Activated T-cell treated with anti-CD3 and anti-CD28 coated beads for 4 hours (primary cell): ENCODE measurements around the gene GSTT2B.
"Not testable (repeated sequence)": the region's sequence is repeated elsewhere in the genome, so short reads cannot be mapped to it uniquely, and the experiment has no call there.

Experiments used
- DNase-seq: peaks from one replicate; pipeline ENCODE4 v3.0.0-alpha.2; 2020

GSTT2B gene, protein sequence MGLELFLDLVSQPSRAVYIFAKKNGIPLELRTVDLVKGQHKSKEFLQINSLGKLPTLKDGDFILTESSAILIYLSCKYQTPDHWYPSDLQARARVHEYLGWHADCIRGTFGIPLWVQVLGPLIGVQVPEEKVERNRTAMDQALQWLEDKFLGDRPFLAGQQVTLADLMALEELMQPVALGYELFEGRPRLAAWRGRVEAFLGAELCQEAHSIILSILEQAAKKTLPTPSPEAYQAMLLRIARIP

DNA sequence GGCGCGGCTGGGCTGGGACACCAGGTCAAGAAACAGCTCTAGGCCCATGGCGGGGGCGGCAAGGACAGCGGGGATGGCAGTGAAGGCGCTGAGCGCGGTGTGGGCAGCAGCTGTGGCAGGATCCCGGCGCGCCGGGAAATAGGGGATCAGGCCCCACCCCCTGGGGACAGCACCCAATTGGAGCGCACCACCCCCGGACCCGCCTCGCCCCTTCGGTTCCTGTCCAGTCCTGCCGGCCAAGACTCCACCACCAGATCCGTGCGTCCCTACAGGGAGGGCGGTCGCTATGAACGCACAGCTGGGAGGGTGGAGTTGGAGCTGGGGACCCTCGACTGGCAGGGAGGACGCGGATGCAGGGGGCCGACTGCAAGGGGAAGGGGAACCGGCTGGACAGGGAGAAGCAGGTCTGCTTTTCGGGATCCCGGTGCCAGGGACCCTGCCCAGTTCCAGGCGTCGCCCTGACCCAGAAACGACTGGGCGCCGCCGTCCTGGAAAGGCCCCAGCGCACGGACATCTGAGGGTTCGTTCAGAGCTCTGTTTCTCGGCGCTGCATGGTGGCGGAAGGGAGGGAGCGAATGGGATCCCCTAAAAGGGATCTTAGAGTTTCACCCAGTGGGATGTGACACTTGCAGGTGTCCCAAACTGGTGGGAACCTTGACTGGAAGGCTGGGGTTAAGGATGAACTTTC, at the start of gene GSTT2B:
Gene GSTT2B (minus strand): TSS at position 112 of the 688 bp plus-strand sequence. CDS start 64 bp downstream, at position 48.
- DNase-seq: not testable (repeated sequence)

DNA sequence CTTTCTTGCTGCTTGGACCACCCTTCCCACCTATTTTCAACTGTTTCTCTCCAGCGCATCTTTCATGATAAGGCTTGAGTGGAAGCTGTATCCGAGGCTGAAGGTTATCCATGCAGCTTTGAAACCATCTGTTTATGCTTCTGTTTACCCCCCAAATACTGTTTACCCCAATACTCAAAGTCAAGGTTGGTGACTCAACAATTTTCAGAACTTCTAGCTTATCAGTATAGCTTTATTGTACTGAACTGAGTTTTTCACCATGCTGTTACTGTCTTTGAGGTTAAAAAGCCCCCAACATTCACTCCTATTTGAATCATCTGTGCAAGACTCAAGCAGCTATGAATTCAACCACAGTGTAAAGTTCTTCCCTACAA, 49.0 kb upstream of the GSTT2B start:
- no peak for DNase-seq

DNA sequence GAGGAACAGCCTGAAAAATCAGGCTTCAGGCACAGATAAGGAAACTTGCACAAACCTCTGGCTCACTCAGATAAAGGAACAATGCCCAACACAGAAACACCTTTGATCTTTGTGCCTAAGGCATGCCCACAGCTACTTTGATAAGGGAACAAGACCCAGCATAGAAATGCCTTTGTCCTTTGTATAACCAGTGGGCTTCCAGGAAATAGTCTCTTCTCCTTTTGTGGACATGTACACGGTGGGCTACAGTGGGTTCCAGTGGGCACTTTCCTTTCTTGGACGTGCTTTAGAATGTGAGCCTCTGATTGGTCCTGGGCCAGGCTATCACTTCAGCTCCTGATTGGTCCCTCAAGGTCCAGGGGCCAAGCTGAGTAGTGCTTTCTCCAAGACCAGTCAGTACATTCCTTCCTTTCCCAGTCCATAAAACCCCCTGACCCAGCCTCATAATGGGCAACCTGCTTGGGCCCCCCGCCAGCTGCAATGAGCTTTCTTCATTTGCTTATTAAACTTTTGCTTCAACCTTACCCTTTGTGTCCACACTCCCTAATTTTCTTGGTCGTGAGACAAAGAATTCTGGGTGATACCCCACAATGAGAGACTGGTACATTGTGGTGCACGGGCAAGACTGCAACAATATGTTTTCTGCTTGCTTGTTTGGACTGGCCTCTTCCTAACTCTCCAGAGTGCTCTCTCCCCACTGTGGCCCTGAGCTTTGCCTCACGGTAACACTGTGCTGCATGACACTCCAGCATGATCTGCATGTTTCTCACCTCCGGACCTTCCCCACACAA, 48.4 kb upstream of the GSTT2B start:
- DNase-seq: no peak

DNA sequence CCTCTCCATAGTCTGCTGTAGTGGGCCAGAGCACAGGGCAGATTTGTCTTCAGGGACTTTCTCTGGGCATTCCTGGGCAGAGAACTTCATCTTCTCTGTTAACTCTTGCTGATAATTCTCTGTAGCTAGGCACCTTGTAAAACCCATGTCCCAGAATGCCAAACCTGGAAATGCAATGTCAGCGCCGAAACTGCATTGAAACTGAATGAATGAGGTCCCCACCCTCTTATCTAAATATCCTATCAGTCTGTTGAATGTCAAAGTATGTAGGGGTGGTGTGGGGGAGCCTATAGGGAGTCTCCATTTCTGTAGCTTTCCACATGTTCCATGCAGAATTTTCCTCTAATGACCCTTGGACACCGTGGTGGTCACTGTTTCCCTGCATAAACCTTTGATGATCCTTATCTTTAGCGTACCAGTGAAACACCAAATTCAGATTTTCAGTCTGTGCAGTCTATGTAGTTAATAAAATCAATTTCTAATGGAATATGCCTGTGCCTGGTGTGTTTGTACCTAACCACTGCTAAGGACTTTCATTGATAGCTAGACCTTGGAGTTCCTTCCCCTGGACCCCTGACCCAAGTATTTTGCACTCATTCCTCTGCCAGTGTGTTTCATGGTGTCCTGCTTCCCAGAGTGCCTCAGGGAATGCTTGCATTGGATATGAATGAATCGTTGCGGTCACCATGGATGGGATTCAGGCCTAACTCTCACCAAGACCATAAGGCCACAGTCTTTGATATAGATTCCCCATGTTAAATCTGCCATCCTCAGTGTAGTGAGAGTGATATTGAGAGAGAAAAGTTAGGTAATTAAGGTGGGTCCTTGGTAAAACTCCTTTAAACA, 47.6 kb upstream of the GSTT2B start:
- no peak for DNase-seq

DNA sequence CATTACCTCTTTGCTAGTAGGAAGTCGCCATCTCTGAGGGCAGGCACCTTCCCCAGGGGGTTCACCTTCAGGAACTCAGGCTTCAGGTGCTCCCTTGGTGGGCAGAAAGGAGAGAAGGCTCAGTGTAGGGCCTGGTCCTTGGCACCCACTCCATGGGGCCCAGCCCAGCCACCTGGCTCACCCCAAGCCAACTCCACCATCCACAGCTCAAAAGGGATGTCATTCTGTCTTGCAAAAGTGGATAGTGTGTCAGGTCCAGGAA, 47.0 kb upstream of the GSTT2B start:
- no peak for DNase-seq

DNA sequence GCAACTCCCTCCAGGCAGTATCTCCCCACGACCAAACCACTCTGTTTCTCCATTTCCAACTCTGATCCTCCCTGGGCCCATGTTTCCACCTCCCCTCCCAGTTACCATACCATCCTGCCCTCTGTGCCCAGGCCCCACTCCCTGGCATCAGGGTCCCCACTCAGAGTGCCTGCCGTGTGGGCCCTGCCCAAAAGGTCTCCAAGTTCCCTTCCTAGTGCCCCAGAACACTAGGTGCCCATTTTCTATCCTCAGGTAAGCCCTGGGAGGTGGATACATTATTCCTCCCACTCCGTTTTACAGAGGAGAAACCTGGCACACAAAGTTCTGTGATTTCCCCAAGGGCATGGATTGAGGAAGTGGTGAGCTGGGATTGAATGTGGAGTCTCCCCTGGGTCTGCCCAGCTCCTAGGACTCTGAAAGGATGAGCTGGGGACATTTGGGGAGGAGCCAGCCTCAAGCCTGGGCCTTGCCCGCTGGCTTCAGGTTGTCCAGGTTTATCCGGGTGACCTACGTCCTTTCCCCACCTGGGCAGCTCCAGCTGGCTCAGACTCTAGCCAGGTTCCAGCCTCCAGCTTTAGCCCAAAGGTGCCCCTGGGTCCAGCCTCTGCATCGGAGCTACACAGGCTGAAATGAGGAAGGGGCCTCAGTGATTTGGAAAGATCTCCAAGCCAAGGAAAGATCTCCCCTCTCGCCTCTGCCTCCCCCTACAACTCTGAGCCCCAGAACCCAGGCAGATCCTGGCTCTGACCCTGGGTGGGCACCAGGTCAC, 46.4 kb upstream of the GSTT2B start:
- no peak for DNase-seq

DNA sequence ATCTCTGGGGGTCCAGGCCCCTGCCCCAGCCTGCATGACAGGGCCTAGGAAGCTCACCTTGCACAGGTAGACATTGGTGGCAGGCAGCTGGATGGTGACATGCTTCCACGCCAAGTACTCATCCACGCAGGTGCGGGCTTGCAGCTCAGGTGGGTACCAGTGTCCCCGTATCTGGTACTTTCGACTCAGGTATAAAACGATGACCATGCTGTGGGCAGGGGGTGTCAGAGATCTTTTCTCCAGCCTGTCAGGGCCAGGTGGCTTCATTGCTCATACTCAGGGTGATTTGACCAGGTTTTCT, 45.9 kb upstream of the GSTT2B start:
- DNase-seq: no peak

DNA sequence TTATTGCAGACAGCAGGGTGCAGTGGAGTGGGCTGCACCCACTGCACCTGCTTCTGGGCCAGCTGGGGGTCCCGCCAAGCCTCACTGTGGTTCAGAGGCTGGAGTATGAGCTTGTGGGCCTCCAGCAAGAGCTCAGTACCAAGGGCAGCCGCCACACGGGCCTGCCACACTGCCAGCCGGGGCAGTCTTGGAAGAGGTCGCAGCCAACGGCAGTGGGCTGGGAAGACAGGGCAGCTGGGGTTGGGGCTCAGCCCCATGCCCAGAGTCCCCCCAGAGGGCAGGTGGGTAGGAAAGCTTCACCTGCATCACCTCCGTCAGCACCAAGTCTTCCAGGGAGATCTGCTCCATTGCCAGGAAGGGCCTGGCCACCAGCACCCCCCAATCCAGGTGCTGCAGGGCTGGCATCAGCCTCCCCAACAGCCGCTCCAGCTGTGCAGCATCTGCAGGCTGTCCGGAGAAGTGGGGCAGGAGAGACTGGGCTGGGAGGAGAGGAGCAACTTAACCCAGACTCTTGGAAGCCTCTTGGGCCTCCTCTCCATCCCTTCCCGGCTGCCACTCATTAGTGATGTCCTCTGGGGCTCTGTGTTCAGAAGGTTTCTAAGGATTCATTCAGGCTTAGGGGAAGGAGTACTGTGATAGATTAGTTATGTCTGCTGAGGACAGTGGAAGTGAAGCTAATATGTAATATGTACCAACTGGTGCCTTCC, 45.4 kb upstream of the GSTT2B start:
- DNase-seq: no peak

DNA sequence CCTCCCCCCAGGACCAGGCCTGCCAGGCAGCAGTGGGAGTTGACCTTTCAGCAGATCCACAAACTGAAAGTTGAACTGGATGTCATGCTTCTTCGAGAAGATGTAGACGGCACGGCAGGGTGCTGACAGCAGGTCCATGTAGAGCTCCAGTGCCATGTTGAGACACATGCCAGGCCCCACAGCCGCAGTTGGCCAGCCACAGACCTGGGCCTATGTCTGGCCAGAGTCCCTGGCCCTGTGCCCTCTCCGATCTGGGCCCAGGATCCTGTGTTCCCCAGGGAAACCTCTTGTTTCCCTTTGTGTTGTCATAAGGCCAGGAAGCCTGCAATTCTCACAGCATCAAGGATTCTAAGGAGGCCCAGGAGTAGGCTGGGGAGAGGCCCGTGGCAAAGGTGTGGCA, 44.2 kb upstream of the GSTT2B start, which contains the start of gene GSTT4:
Gene GSTT4 (minus strand): TSS at position 253 of the 400 bp plus-strand sequence. CDS start 97 bp downstream, at position 156.
- DNase-seq: no peak

DNA sequence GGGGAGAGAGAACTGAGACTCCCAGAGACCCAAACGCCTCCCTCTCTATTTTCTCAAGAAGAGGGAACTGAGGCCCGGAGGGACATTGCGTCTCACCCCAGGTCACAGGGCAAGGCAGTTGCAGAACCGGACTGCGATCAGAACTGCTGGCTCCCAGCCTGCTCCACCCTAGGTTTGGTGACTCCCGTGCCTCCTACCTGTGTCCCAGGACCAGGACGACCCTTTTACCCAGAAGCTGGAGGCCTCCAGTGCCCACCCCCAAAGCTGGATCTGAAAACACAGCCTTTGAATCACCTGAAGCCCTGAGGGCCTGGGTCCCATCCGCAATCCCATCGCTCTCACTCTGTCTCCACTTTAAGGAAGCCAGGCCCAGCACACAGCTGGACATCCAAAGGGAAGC, 42.9 kb upstream of the GSTT2B start:
- DNase-seq: no peak

DNA sequence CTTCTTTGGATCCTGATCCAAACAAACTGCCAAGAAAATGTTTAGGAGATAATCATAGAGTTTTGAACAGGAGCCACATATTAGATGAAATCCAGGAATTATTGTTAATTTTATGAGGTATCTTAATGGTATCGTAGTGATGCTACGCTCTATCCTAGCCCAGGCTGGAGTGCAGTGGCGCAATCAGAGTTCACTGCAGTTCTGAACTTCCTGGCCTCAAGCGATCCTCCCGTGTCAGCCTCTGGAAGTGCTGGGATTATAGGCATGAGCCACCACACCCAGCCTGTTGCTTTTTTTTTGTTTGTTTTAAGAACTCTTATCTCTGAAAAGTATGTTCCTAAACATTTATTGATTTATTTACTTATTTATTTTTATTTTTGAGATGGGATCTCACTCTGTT, 41.9 kb upstream of the GSTT2B start:
- DNase-seq: no peak

DNA sequence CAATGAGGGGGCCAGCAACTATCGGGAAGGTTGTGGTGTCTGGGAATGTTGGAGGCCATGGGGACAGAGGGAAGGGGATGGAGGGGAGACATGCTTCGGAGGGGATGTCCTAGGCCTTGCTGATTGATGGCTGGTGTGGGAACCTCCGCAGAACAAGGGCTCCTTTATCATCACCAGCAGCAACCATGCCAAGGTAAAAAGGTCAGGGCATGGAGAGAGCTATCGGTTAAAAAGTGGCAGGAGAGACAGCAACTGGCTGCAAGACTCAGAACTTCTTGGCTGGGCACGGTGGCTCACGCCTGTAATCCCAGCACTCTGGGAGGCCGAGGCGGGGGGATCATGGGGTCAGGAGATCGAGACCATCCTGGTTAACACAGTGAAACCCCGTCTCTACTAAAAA, 41.3 kb upstream of the GSTT2B start:
- DNase-seq: no peak

DNA sequence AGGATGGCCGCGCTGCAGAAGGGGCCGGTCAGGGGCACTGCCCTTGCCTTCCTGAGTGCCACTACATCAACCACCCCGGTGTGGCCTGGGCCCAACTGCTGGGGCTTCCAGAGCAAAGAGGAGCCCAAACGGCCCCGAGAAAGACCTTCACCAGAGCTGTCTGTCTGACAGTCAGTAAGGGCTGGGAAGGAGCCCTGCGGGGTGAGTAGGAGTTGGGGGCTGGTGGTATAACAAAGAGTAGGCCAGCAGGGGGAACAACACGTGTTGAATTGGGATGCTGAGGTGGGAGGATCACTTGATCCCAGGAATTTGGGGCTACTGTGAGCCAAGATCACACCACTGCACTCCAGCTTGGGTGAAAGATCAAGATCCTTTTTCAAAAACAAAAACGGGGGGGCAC, 40.3 kb upstream of the GSTT2B start:
- DNase-seq: no peak

DNA sequence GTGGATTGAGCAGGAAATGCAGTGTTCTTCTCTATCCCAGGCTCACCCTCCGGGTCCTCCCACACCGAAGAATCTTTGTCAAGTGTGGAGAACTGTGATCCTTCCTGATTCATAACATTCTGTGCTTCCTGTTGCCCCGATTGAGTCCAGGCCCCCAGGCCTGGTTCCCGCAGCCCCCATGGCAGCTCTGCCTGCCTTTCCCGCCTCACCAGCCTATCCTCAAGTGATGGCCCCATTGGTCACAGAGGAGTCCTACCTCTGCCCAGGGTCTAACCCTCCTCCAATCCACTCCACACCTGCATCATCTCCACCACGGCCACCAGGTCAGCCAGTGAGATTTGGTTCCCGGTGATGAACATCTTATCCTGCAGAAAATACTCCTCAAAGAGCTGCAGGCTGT, 38.8 kb upstream of the GSTT2B start:
- not testable (repeated sequence) for DNase-seq

DNA sequence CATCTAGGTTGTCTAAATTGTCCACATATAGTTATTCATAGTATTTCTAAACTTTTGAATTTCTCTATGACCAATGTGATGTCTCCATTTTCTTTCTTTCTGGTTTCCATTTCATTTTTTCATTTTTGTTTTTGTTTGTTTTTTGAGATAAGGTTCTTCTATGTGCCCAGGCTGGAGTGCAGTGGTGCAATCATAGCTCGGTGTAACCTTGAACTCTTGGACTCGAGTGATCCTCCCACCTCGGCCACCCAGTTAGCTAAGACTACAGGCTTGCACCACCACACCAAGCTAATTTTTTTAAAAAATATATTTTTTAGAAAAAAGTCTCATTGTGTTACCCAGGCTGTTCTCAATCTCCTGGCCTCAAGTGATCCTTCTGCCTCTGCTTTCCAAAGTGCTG, 36.1 kb upstream of the GSTT2B start:
- no peak for DNase-seq

DNA sequence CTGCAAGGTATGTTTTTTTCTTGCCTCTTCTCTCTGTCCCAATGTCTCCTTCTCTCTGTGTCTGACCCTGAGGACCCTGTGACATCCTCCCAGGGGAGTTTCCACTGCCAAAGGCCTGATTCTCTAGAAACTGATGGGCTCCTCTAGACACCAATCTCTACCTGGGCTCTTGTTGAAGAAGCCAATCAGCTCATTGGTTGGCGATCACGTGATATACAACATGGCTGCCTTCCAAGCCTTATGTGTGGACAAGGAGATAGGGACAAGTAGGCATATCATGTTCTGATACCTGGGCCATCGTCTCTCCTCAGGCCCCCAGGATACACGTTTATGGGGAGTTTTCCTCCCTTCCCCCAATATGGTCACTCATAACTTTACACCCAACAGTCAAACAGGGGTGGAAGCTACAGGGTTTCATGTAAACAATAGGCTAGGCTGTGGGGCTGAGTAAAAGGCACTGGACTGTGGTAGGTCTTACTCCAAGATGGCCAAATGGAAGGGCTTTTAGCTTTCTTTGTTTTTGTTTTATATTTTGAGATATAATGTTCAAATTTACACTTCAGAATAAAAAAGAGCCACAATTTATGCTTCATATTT, 32.7 kb upstream of the GSTT2B start:
- not testable (repeated sequence) for DNase-seq

DNA sequence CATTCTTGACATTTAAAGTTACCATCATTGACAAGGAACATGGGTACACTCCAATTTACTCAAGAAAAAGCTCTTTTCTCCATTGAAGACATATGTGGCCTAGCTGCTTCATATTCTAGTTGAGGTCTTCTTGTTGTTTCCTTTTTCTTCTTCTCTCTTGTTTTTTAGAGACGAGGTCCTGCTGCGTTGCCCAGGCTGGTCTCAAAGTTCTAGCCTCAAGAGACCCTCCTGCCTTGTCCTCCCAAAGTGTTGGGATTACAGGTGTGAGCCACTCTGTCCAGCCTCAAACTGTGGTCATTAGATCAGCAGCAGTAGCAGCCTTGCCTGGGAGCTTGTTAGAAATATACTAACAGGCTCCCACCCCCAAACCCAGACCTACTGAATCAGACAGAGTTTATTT, 32.1 kb upstream of the GSTT2B start:
- not testable (repeated sequence) for DNase-seq

DNA sequence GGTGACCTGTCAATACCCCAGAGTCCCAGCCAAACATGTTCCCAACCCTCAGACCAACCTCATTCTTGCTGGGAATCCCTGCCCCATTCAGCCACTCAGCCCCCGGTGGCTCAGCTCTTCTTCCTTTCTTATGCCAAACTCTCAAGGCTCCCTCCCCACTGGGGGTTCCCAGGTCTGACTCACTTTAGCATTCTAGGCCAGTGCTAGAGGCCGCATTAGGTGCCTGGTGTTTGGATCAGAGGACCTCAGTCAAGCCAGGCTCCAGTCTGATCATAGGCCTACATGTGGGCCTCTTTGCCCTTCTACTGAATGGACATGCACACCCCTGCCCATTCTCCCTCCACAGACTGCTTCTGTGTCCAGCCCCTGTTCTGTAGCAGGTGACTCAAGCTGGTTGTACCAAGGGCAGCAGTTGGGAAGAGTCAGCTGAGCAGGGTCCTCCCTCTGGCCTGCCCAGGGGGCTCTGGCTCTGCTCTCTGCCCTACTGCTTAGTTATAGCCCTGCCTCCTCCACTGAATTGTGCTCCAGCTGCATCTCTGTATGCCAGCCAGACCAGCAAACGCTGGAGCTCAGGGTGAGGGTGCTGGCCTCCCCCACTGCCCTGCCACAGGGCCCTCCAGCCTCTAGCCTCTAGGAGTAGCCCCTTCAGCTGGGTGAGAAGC, 28.7 kb upstream of the GSTT2B start:
- DNase-seq: not testable (repeated sequence)

DNA sequence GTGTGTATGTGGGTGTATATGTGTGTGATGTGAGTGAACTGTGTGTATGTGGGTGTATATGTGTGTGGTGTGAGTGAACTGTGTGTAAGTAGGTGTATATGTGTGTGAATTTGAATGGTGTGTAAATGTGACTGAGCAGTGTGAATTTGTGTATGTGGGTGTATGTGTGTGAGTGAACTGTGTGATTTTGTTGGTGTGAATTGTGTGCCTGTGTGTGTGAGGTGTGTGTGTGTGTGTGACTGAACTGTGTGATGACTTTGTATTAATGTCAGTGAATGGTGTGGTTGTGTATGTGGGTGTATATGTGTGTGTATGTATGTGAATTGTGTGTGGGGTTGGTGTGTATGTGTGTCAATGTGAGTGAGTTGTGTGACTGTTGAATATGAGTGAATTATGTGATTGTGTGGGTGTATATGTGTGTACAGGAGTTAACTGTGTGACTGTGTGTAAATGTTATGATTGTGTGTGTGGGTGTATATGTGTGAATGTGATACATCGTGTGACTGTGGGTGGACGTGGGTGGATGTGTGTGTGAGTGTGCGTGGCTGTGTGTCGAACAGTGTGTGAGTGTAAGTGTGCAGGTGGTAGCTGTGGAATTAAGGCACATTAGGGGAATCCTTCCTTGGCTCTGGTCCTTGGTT, 25.7 kb upstream of the GSTT2B start:
- not testable (repeated sequence) for DNase-seq

DNA sequence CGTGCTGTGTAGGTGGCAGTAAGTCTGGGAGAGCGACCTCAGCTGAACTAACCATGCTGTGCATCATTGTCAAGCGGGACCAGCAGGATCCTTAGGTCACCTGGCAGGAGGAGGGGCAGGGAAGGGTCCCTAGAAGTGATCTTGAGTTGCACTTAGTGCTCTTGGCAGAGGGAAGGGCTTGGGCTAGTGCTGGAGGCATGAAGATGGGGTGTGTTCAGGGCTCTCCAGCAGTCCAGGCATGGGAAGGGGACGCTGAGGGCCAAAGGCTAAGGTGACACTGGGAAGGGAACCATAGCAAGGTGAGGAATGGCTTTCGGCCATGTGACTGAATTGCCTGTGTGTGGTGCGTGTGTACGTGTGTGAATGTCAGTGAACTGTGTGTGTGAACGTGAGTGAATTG, 25.1 kb upstream of the GSTT2B start:
- not testable (repeated sequence) for DNase-seq
